Activated T-cell treated with anti-CD3 and anti-CD28 coated beads, Interleukin-2, amount 50 U/mL, for 72 hours (primary cell): ENCODE data around the gene EPS8L1. TPM values are rescaled to one million over a fixed set of nuclear protein-coding genes. Genes with fewer than 3 reads are reported as not detected.
"Not testable (repeated sequence)": the region's sequence is repeated elsewhere in the genome, so short reads cannot be mapped to it uniquely, and the experiment has no call there.

Source experiments
- ATAC-seq, 2 donors: fragments of 150-1000 bp; cut with Tn5 transposase; replicated peaks in 1 of 2; 2 replicates each; pipeline ENCODE4 v1.10.0; 2021; ENCODE audit warnings: moderate library complexity in 2 of 2, mild to moderate bottlenecking in 1 of 2
- DNase-seq, 2 donors: peaks; one replicate each; pipeline ENCODE4 v3.0.0; 2021 to 2022; ENCODE audit warnings: mixed read lengths in 1 of 2
- H3K27ac Mint-ChIP-seq: one replicate; pipeline ENCODE4 v1.8.0; 2022; ENCODE audit warnings: mild to moderate bottlenecking, moderate library complexity, mixed read lengths
- H3K27me3 Mint-ChIP-seq: one replicate; pipeline ENCODE4 v1.8.0; 2022; ENCODE audit warnings: low read depth, mixed read lengths
- H3K36me3 Mint-ChIP-seq, 2 donors: one replicate each; pipeline ENCODE4 v1.8.0; 2022; ENCODE audit warnings: mixed read lengths in 2 of 2, mild to moderate bottlenecking in 1 of 2; ENCODE audit not compliant: insufficient read depth in 2 of 2
- H3K4me1 Mint-ChIP-seq: one replicate; pipeline ENCODE4 v1.8.0; 2022; ENCODE audit warnings: low read depth, mixed read lengths
- H3K4me3 Mint-ChIP-seq, 2 donors: one replicate each; pipeline ENCODE4 v1.8.0; 2022; ENCODE audit warnings: mild to moderate bottlenecking in 2 of 2, mixed read lengths in 2 of 2, moderate library complexity in 2 of 2
- H3K9me3 Mint-ChIP-seq, 2 donors: one replicate each; pipeline ENCODE4 v1.8.0; 2022; ENCODE audit warnings: mixed read lengths in 2 of 2
- total RNA-seq, 2 donors: library from RNA; stranded (reverse); gene quantifications; one replicate each; pipeline ENCODE4 v1.2.3, GENCODE V29; 2022

Gene EPS8L1
- total RNA-seq, 2 donors from 2014 or later = 3.8 to 5.3 TPM

DNA sequence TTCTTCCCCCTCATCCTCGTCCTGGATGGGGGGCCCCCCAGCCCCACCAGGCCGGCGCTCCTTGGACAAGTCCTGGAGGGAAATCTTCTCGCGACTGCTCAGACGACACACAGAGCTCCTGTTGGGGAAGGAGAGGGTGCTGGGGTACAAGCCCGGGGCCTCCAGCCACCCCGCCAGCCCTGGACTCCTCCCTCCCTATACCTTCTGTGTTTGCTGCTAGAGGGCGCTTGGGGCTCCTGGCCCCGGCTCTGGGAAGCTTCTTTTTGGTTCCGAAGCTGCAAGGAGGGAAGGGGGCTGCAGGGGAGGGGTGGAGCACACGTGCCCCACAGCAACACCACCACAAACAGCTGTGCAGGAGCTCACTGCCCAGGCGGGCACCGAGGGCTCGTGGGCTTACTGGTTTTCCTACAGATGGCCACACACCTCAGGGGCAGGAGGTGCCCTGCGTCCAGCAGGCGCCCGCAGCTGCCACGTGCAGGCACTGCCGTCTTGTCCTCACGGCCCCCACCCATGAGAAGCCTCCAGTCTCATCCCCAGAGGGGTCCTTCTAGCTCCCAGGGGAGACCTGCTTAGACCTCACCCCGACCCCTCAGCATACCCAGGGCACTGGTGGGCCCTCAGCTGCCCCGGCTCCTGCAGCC is 20.5 kb downstream of the EPS8L1 start:
- no peak for DNase-seq
- Mint-ChIP-seq H3K27me3 (no peaks in the 10 kb centered on the region), H3K4me1 (no peaks in the 10 kb centered on the region), H3K4me3 (no peak overlapping the region), H3K36me3 (peaks cover 1% of the 10 kb centered on the region in 2 donors), H3K9me3 (no peaks in the 10 kb centered on the region), H3K27ac (no peak overlapping the region)
- ATAC-seq = no peak

DNA sequence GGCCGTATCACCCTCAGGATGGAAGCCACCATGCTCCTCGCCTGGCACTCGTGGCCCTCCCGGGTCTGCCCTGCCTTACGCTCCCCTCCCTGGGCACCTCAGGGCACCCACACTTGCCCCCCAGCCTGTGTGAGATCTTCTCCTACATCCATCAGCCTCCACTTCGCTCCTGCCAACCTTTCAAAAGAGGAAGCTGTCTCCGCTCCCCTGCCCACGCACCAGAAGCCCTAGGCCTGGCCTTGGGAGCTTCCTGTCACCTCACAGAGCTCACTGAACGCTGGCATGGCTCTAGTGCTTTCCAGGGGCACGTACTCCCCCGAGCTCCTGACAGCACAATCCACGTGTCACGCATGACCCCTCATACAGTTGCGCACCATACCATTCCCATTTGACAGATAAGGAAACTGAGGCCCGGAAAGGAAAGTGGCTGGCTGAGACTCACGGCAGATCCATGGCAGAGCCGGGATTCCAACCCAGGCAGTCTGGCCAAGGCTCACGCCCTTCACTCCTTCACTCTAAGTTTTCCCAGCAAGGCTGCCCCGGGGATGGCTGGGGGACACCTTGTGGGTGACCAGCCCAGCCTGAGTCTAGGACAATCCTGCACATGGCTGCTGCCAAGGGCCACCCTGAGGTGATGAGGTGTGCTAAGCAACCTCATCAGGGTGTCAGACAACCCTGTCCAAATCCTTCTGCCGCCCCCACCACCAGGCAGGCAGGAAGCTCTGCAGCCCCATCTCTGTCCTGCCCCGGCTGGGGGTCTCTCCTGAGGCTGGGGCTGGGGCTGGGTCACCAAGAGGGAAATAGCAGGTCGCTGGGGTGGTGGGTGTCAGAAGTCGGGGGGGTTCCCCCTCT is 22.4 kb downstream of the EPS8L1 start:
- Mint-ChIP-seq H3K4me1 (no peaks in the 10 kb centered on the region), H3K27ac (no peak overlapping the region), H3K27me3 (no peaks in the 10 kb centered on the region), H3K36me3 (peaks cover 5 to 10% of the 10 kb centered on the region in 2 donors), H3K9me3 (no peaks in the 10 kb centered on the region), H3K4me3 (no peak overlapping the region)
- ATAC-seq = no peak
- DNase-seq = no peak

DNA sequence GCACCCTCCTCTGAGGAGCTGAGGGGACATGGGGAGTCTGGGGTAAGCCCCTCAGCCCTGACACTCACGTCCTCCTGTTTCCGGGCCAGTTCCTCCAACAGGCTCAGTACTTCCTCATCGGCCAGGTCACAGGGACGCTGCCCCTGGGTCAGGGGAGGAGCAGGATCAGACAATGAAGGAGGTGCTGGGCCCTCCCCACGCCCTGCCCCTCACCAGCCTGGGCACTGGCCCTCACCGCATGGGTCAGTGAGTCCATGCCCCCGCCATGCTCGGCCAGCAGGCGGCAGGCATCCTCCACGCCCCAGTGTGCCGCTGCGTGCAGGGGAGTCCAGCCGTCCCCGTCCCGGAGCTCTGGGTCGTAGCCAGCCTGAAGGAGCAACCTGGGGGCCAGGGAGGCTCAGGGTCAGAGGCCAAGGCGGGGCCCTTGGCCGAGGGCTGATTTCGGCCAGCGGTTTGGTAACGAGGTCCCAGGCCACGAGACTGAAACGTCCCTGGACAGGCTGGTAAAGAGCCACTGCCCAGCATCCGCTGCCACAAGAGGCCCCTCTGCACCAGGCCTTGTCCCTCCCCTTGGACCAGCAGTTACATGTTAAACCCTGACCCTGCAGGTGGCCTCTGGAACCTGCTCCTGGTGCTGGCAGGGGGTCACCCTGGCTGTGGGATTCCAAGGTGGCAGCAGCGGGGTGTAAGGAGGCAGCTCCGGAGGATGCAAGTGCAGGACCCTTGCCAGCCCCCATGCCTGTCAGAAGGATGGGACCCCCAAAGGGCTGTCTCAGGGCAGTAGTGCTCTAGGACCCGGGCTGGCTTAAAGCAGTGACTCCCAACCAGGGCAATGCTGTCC is 23.3 kb downstream of the EPS8L1 start:
- Mint-ChIP-seq H3K27ac (no peak overlapping the region), H3K9me3 (no peaks in the 10 kb centered on the region), H3K36me3 (peaks cover 6 to 12% of the 10 kb centered on the region in 2 donors), H3K4me3 (no peak overlapping the region), H3K4me1 (no peaks in the 10 kb centered on the region), H3K27me3 (no peaks in the 10 kb centered on the region)
- no peak for ATAC-seq
- no peak for DNase-seq

DNA sequence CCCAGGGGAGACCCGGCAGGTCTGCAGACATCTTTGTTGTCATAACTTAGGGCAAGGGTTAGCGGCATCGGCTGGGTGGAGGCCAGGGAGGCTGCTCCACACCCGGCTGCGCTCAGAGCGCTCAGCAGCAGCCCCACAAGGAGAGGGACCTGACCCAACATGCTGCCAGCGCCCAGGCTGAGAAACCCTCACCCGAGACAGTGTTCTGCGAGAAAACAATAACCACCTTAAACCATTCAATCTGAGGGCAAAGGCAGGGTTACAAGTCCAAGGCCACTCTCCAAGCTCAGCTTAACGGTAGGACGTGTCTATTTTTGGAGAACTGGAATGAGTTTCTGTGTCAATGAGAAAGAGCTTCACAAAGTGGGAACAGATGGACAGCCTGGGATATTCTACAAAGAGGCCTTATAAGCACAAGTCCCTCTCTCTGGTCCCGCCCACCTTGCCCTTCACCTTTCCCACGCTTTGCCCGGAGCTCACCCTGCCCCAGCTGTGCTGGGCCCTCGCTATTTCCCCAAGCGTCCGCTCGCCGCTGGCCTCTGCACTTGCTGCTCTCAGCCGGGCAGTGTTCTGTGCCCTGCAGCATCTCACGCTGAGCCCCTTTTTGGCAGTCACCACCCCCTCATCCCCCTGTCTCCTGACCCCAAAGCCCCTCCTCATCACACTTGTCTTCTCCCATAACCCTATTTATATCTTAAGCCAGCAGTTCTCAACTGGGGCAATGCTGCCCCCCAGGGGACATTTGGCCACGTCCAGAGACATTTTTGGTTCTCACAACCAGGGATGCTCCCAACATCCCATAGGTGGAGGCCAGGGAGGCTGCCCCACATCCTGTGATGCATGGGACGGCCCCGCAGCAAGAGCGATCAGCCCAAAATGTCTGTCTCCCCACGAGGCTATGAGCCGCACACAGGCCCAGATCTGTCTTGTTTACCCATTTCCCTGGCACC is 24.2 kb downstream of the EPS8L1 start:
- Mint-ChIP-seq H3K4me3 (no peak overlapping the region), H3K36me3 (peaks cover 5 to 12% of the 10 kb centered on the region in 2 donors), H3K9me3 (no peaks in the 10 kb centered on the region), H3K27me3 (no peaks in the 10 kb centered on the region), H3K4me1 (no peaks in the 10 kb centered on the region), H3K27ac (no peak overlapping the region)
- no peak for DNase-seq
- ATAC-seq = no peak

DNA sequence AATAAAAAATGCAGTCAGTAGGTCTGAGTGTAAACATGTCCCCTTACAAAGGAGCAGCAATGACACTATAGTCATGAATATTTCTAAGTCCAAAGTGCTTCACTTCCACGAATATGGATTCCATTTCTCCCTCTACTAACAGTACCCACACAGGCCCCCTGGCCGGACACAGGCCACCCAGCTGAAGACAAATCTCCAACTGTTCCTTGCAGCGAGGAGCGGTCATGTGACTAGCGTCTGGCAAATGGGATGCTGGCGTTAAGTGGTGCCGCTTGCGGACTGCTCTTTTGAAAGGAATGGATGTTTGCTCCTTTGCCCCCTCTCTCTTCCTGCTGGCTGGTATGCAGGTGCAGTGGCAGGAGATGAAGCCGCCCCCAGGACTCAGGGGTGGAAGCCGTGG is 25.6 kb downstream of the EPS8L1 start:
- Mint-ChIP-seq H3K36me3 (peaks cover 5 to 12% of the 10 kb centered on the region in 2 donors), H3K9me3 (no peaks in the 10 kb centered on the region), H3K27ac (no peak overlapping the region), H3K27me3 (no peaks in the 10 kb centered on the region), H3K4me3 (no peak overlapping the region), H3K4me1 (no peaks in the 10 kb centered on the region)
- no peak for DNase-seq
- no peak for ATAC-seq

DNA sequence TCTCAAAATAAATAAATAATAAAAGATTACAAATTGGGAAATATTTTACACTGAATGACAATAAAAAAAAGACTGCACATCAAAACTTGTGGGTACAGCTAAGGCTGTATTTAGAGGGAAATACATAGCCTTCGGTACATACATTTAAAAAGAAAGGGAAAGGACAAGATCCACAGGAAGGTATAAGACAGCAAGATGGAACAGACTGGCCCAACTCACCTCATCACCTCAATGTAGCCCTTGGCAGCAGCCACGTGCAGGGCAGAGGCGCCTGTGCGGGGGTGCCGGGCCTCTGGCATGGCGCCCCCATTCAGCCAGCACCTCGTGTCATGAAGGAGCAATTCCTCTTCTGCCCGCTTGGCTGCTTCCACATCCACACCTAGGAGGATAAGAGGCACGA is 27.5 kb downstream of the EPS8L1 start:
- H3K27me3 Mint-ChIP-seq = no peaks in the 10 kb centered on the region
- no peaks in the 10 kb centered on the region for H3K4me1 Mint-ChIP-seq
- no peak overlapping the region for H3K27ac Mint-ChIP-seq
- DNase-seq (no peak), ATAC-seq (no peak)
- peaks cover 7 to 14% of the 10 kb centered on the region in 2 donors for H3K36me3 Mint-ChIP-seq
- no peak overlapping the region for H3K4me3 Mint-ChIP-seq
- H3K9me3 Mint-ChIP-seq = no peaks in the 10 kb centered on the region

DNA sequence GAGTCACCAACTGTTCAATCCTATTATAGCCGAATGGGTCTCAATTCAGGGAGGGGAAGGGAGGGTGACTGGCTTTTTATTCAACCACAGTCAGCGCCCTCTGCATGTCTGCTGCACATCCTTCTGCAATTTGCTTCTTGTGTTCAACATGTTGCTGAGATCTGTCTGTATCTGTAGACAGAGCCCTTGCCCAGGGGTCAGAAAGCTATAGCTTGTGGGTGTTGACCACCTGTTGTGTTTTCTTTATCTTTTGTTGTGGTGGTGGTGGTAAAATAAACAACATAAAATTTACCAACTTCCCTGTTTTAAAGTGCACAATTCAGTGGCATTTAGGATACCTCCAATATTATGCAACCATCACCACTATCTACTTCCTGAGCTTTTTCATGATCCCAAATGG is 29.6 kb downstream of the EPS8L1 start:
- Mint-ChIP-seq H3K27me3 (no peaks in the 10 kb centered on the region), H3K4me3 (no peak overlapping the region), H3K27ac (no peak overlapping the region), H3K36me3 (peaks cover 7 to 15% of the 10 kb centered on the region in 2 donors), H3K4me1 (no peaks in the 10 kb centered on the region), H3K9me3 (no peaks in the 10 kb centered on the region)
- ATAC-seq (no peak), DNase-seq (no peak)

DNA sequence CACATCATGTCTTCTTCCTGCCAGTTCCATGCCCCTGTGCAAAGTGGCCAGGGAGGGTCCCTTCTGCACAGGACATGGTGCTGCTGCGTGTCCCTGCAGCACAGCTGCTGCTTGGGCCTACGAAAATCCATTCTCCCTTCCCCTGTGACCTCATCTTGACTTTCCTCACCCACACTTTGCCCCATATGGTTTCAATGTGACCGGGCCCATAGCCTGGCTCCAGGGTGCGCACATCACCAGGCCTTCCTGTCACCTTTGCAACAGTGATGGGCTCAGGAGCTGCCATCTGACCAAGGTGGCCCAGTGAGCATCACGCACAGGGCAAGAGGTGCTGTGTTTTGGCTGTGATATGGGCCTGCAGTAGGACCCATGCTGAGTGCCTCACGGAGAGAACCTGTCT is 30.9 kb downstream of the EPS8L1 start:
- no peaks in the 10 kb centered on the region for H3K9me3 Mint-ChIP-seq
- H3K4me3 Mint-ChIP-seq = no peak overlapping the region
- H3K27ac Mint-ChIP-seq = no peak overlapping the region
- no peak for ATAC-seq
- H3K4me1 Mint-ChIP-seq = no peaks in the 10 kb centered on the region
- peaks cover 7 to 18% of the 10 kb centered on the region in 2 donors for H3K36me3 Mint-ChIP-seq
- no peaks in the 10 kb centered on the region for H3K27me3 Mint-ChIP-seq
- DNase-seq = no peak

DNA sequence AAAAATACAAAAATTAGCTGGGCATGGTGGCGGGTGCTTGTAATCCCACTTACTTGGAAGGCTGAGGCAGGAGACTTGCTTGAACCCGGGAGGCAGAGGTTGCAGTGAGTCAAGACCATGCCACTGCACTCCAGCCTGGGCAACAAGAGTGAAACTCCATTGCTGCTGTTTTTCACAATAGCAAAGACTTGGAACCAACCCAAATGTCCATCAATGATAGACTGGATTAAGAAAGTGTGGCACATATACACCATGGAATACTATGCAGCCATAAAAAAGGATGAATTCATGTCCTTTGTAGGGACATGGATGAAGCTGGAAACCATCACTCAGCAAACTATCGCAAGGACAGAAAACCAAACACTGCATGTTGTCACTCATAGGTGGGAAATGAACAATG is 31.6 kb downstream of the EPS8L1 start:
- not testable (repeated sequence) for DNase-seq, H3K4me1 Mint-ChIP-seq, H3K4me3 Mint-ChIP-seq, H3K9me3 Mint-ChIP-seq, ATAC-seq, H3K27me3 Mint-ChIP-seq, H3K27ac Mint-ChIP-seq
- peaks cover 7 to 16% of the 10 kb centered on the region in 2 donors for H3K36me3 Mint-ChIP-seq

DNA sequence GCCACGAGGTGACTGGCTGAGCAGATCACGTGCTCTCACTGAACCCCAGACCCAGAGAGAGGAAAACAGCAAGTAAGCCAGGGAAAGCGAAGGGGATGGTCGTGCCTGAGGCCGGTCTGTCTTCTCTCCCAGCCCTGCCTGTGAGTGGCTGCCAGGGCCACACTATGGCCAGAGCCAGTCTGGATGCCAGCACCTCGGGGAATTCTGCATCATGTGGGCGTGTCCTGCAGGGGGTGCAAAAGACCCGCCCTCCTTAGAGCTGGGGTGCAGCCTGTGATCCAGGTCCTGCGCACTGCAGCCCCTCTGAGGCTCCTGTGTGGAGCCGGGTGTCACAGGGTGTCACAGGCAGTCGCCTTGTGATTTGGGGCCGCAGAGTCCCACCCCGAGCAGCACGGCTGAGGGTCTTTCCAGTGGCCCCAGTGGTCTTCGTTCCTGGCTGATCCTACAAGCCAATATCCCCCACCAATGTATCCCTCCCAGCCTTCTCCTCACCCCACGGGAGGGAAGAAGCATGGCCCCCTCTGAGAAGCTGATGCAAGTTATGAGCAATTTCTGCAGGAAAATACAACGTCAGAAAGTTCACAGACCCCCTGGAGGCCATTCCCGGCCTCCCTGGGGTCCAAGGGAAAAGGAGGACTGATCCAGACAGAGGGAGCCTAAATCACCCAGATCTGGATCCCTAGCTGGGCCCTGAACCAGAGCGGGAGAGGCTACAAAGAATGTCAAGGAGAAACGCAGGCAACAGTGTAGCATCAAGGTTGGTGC is 34.0 kb downstream of the EPS8L1 start:
- no peaks in the 10 kb centered on the region for H3K9me3 Mint-ChIP-seq
- peaks cover 2% of the 10 kb centered on the region for H3K4me1 Mint-ChIP-seq
- H3K36me3 Mint-ChIP-seq = peaks cover 2 to 7% of the 10 kb centered on the region in 2 donors
- no peak overlapping the region for H3K4me3 Mint-ChIP-seq
- no peaks in the 10 kb centered on the region for H3K27me3 Mint-ChIP-seq
- peak overlapping the region; percentile 31 for H3K27ac Mint-ChIP-seq
- DNase-seq (no peak), ATAC-seq (no peak)

DNA sequence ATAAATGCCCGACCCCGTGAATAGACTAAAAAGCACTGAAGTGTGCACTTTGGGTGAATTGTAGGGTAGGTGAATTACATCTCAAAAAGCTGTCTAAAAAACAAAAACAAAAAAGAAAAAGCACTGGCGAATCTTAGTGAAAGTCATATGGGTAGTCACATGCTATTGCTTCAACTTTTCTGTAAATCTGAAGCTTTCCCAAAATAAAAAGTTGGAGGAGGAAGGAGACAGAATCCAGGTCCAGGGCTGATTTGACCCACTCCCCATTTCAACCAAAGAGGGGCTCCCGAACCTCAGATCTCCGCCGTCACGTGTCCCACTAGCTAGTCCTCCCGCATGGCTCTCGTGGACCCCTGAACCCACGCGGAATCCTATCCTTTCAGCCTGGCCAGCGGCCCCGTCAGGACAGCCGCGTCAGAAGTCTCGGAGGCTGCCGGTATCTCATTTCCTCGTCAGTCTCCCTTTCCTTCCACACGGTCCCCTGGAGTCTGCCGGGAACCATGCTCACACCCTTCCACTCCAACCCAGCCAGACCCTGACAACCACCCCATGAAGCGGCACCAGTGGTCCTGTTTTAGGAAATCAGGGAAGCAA is 35.7 kb downstream of the EPS8L1 start:
- Mint-ChIP-seq H3K4me3 (no peak overlapping the region), H3K4me1 (peaks cover 19% of the 10 kb centered on the region), H3K27ac (no peak overlapping the region), H3K27me3 (no peaks in the 10 kb centered on the region), H3K36me3 (peaks cover 4 to 9% of the 10 kb centered on the region in 2 donors), H3K9me3 (no peaks in the 10 kb centered on the region)
- ATAC-seq (no peak), DNase-seq (no peak)
